CD14-positive monocyte (primary cell): ENCODE measurements around the gene TMEM236. TPM values are rescaled to one million over a fixed set of nuclear protein-coding genes. Genes with fewer than 3 reads are reported as not detected.

Experiments
- DNase-seq, 3 donors: peaks; one replicate each; pipeline ENCODE4 v3.0.0-alpha.2; 2011 to 2022
- H2AFZ ChIP-seq: 2 replicates; pipeline ENCODE4 v1.6.0; 2012; ENCODE audit warnings: mild to moderate bottlenecking, low read depth, low read length, inconsistent platforms; ENCODE audit not compliant: insufficient read depth, poor library complexity, severe bottlenecking
- H3K27ac ChIP-seq, 2 donors: 1 replicate in 1 of 2; 2 replicates in 1 of 2; pipeline ENCODE4 v1.5.1; 2012 to 2013; ENCODE audit warnings: low read length in 2 of 2, control low read depth in 1 of 2, inconsistent platforms in 1 of 2, low read depth in 1 of 2, mild to moderate bottlenecking in 1 of 2
- H3K27me3 ChIP-seq, 2 donors: one replicate each; pipeline versions ENCODE4 v1.6.0 to v1.6.1; 2011 to 2013; ENCODE audit warnings: low read length in 2 of 2; ENCODE audit not compliant: control insufficient read depth in 2 of 2, insufficient read depth in 2 of 2
- H3K36me3 ChIP-seq, 2 donors: replicated peaks in 1 of 2; 1 replicate in 1 of 2; 2 replicates in 1 of 2; pipeline versions ENCODE4 v1.5.1 to v1.6.1; 2012 to 2013; ENCODE audit warnings: low read length in 2 of 2, control low read depth in 1 of 2, inconsistent platforms in 1 of 2, mild to moderate bottlenecking in 1 of 2; ENCODE audit not compliant: insufficient read depth in 2 of 2, control insufficient read depth in 1 of 2
- H3K4me1 ChIP-seq, 2 donors: 1 replicate in 1 of 2; 2 replicates in 1 of 2; pipeline versions ENCODE4 v1.5.1 to v1.6.1; 2012 to 2013; ENCODE audit warnings: low read length in 2 of 2, control low read depth in 1 of 2, inconsistent platforms in 1 of 2, mild to moderate bottlenecking in 1 of 2, moderate library complexity in 1 of 2; ENCODE audit not compliant: insufficient read depth in 2 of 2, control insufficient read depth in 1 of 2
- H3K4me2 ChIP-seq: replicated peaks from 2 replicates; pipeline ENCODE3; 2012; ENCODE audit warnings: low read length, moderate library complexity, mild to moderate bottlenecking; ENCODE audit not compliant: poor library complexity, severe bottlenecking; ENCODE audit errors: extremely low read depth
- H3K4me3 ChIP-seq, 3 experiments: fragments of 200-600 bp in 1 of 3; sonication (generic) in 1 of 3; replicated peaks in 1 of 3; 1 replicate in 2 of 3; 2 replicates in 1 of 3; pipeline ENCODE4 v1.5.1; 2011 to 2013; ENCODE audit warnings: low read length in 3 of 3, mild to moderate bottlenecking in 3 of 3, control low read depth in 2 of 3, low read depth in 2 of 3, inconsistent platforms in 1 of 3, moderate library complexity in 1 of 3
- H3K79me2 ChIP-seq: 2 replicates; pipeline ENCODE4 v1.6.0; 2012; ENCODE audit warnings: mild to moderate bottlenecking, control low read depth, inconsistent platforms, low read length, moderate library complexity; ENCODE audit not compliant: insufficient read depth
- H3K9ac ChIP-seq: 2 replicates; pipeline ENCODE4 v1.6.0; 2017; ENCODE audit warnings: low read length, mild to moderate bottlenecking; ENCODE audit not compliant: insufficient read depth, poor library complexity, severe bottlenecking
- H3K9me3 ChIP-seq, 2 donors: replicated peaks in 1 of 2; 1 replicate in 1 of 2; 2 replicates in 1 of 2; pipeline versions ENCODE4 v1.5.1 to v1.6.1; 2012 to 2013; ENCODE audit warnings: low read length in 2 of 2, control low read depth in 1 of 2; ENCODE audit not compliant: control insufficient read depth in 1 of 2, insufficient read depth in 1 of 2
- H4K20me1 ChIP-seq: 2 replicates; pipeline ENCODE4 v1.6.0; 2012; ENCODE audit warnings: mild to moderate bottlenecking, low read length, control low read depth, moderate library complexity; ENCODE audit not compliant: insufficient read depth
- H3K27ac Mint-ChIP-seq, 7 donors: one replicate each; pipeline ENCODE4 v1.8.0; 2020; ENCODE audit warnings: mild to moderate bottlenecking in 7 of 7, mixed read lengths in 7 of 7, moderate library complexity in 6 of 7, inconsistent platforms in 2 of 7
- H3K27me3 Mint-ChIP-seq, 3 donors: one replicate each; pipeline ENCODE4 v1.8.0; 2021 to 2022; ENCODE audit warnings: low read depth in 3 of 3, mild to moderate bottlenecking in 3 of 3, mixed read lengths in 3 of 3, moderate library complexity in 3 of 3, inconsistent platforms in 1 of 3
- H3K36me3 Mint-ChIP-seq, 2 donors: one replicate each; pipeline ENCODE4 v1.8.0; 2020; ENCODE audit warnings: mixed read lengths in 2 of 2, inconsistent platforms in 1 of 2, mild to moderate bottlenecking in 1 of 2
- H3K4me1 Mint-ChIP-seq: one replicate; pipeline ENCODE4 v1.8.0; 2020; ENCODE audit warnings: mild to moderate bottlenecking, mixed read lengths
- H3K4me3 Mint-ChIP-seq, 2 donors: one replicate each; pipeline ENCODE4 v1.8.0; 2020; ENCODE audit warnings: mild to moderate bottlenecking in 2 of 2, mixed read lengths in 2 of 2, moderate library complexity in 1 of 2
- H3K9me3 Mint-ChIP-seq, 7 donors: one replicate each; pipeline ENCODE4 v1.8.0; 2020 to 2022; ENCODE audit warnings: mixed read lengths in 7 of 7, mild to moderate bottlenecking in 6 of 7, moderate library complexity in 6 of 7, inconsistent platforms in 2 of 7
- WGBS: methylation state at CpG from one replicate; pipeline ENCODE4 v1.1.5; 2013; ENCODE audit warnings: missing lambda C conversion rate; ENCODE audit not compliant: insufficient coverage; 5-methylcytosine and 5-hydroxymethylcytosine counted together
- intact Hi-C, 2 donors: fragments of 100-400 bp; cut with micrococcal nuclease; formaldehyde crosslinking; loops; one replicate each; pipeline versions ENCODE4 v1.15.0 to v1.15.1; 2023
- polyA plus RNA-seq, 3 donors: library from polyadenylated mRNA; depleted of rRNA in 1 of 3; unstranded in 2 of 3; stranded (reverse) in 1 of 3; fragments of 300-500 nt in 2 of 3; fragments of >200 nt in 1 of 3; fragmentation: Illumina TruSeq in 2 of 3; gene quantifications; 1 replicate in 2 of 3; 2 replicates in 1 of 3; pipeline ENCODE4 v1.2.3, GENCODE V29; 2012 to 2021
- TF ChIP-seq, protein P1 (sequence below): fragments of 200-600 bp; IDR thresholded peaks from one replicate; pipeline ENCODE4 v1.8.0; 2022; ENCODE audit warnings: antibody characterized with exemption, mild to moderate bottlenecking

TMEM236 gene
- polyA plus RNA-seq, 3 donors = 0.08 TPM; not detected in 2

DNA sequence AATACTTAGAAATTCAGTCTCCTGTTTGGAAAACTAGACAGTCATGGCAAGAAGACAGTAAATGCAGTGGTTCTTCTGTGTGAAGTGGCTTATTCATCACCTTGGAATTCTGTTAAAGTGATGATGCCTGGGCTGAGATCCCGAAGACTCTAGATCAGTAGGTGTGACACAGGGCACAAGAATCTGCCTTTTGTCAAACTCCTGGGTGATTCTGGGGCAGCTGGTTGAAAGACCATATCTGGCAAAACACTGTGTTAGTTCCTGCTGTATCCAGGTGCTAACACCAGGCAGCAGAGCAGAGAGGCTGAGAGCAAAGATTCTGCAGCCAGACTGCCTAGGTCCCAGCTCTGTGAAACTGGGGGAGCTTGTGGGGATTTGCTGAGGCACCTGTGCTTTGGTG, 83.7 kb downstream of the TMEM236 start:
- Histone ChIP-seq H3K27ac (no peak overlapping the region), H3K4me1 (peaks cover 47 to 62% of the 10 kb centered on the region in 2 donors), H3K4me3 (no peak overlapping the region), H3K36me3 (no peaks in the 10 kb centered on the region), H3K79me2 (no peaks in the 10 kb centered on the region), H3K4me2 (no peak overlapping the region), H3K27me3 (peaks cover 0 to 3% of the 10 kb centered on the region in 2 donors), H3K9me3 (no peaks in the 10 kb centered on the region), H4K20me1 (no peaks in the 10 kb centered on the region), H2AFZ (no peak overlapping the region), H3K9ac (no peak overlapping the region)
- TF ChIP-seq, protein P1, sequence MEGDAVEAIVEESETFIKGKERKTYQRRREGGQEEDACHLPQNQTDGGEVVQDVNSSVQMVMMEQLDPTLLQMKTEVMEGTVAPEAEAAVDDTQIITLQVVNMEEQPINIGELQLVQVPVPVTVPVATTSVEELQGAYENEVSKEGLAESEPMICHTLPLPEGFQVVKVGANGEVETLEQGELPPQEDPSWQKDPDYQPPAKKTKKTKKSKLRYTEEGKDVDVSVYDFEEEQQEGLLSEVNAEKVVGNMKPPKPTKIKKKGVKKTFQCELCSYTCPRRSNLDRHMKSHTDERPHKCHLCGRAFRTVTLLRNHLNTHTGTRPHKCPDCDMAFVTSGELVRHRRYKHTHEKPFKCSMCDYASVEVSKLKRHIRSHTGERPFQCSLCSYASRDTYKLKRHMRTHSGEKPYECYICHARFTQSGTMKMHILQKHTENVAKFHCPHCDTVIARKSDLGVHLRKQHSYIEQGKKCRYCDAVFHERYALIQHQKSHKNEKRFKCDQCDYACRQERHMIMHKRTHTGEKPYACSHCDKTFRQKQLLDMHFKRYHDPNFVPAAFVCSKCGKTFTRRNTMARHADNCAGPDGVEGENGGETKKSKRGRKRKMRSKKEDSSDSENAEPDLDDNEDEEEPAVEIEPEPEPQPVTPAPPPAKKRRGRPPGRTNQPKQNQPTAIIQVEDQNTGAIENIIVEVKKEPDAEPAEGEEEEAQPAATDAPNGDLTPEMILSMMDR = no peak
- peaks cover 55% of the 10 kb centered on the region for H3K4me1 Mint-ChIP-seq
- peaks cover 0 to 6% (median 3%) of the 10 kb centered on the region in 3 donors for H3K27me3 Mint-ChIP-seq
- no peak overlapping the region for H3K27ac Mint-ChIP-seq
- no peaks in the 10 kb centered on the region for H3K36me3 Mint-ChIP-seq
- peaks cover 0 to 1% (median 0%) of the 10 kb centered on the region in 7 donors for H3K9me3 Mint-ChIP-seq
- 89% methylated on average over 1 of the region's 1 CpG for WGBS
- H3K4me3 Mint-ChIP-seq = no peak overlapping the region
- intact Hi-C loops = loop anchor here in 1 of 2 donors (10.0 kb wide), 1 partner anchor 51 kb away; no protein-coding TSS in a partner anchor
- DNase-seq = no peak

DNA sequence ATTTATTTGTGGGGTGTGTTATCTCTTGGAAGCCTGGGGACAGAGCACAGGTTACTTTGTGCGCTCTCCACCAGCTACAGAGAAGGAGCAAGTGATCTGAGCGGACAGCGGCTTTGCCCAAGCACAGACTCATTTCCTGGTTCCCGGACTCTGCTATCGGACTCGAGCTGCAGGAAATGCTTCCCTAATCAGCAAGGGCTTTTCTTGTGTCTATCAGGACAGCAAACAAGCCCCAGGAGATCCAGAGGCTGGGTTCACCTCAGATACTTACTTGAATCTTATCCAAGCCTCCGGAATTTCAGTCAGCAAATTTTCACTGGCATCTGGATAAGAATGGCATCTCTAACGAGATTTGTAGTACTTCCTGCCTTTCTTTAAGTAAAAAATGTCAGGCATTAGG, 84.9 kb downstream of the TMEM236 start:
- 11% methylated on average over 8 of the region's 8 CpGs for WGBS

More for the DNA sequence above, 84.9 kb downstream of the TMEM236 start:
- Histone ChIP-seq H3K27me3 (peaks cover 0 to 3% of the 10 kb centered on the region in 2 donors), H3K36me3 (no peaks in the 10 kb centered on the region), H3K4me1 (peaks cover 44 to 63% of the 10 kb centered on the region in 2 donors), H2AFZ (peak overlapping the region; percentile 77), H3K79me2 (no peaks in the 10 kb centered on the region), H3K27ac (peak overlapping the region in 1 of 2 donors; percentile 52), H3K9me3 (no peaks in the 10 kb centered on the region), H3K4me3 (peak overlapping the region; percentile 36 to 72 (median 48)), H3K4me2 (peak overlapping the region; percentile 79), H4K20me1 (no peaks in the 10 kb centered on the region), H3K9ac (no peak overlapping the region)
- intact Hi-C loops = loop anchor here in 1 of 2 donors (10.0 kb wide), 1 partner anchor 52 kb away; no protein-coding TSS in a partner anchor
- peak overlapping the region in 5 of 7 donors; percentile 58 to 79 (median 73) for H3K27ac Mint-ChIP-seq
- DNase-seq = peak in 2 of 3 donors; percentile 49 to 53
- H3K27me3 Mint-ChIP-seq = peaks cover 0 to 6% (median 3%) of the 10 kb centered on the region in 3 donors
- peak overlapping the region; percentile 56 to 91 for H3K4me3 Mint-ChIP-seq
- H3K4me1 Mint-ChIP-seq = peaks cover 56% of the 10 kb centered on the region
- H3K9me3 Mint-ChIP-seq = peaks cover 0 to 1% (median 0%) of the 10 kb centered on the region in 7 donors
- TF ChIP-seq, protein P1 = no peak
- H3K36me3 Mint-ChIP-seq = no peaks in the 10 kb centered on the region
